HL-60 (cell line): ENCODE results near the gene PCSK4.

Experiments used
- DNase-seq, 2 experiments: peaks; one replicate each; pipeline ENCODE4 v3.0.0-alpha.2; 2010 to 2020; ENCODE audit warnings: low read depth in 1 of 2, low spot score in 1 of 2
- H3K27ac ChIP-seq: fragments of 250-450 bp; sonication (Bioruptor Pico); replicated peaks from 2 replicates; pipeline ENCODE4 v1.5.1; 2020; ENCODE audit warnings: mild to moderate bottlenecking, moderate library complexity
- H3K27me3 ChIP-seq: fragments of 250-450 bp; sonication (Bioruptor Pico); 2 replicates; pipeline ENCODE4 v1.5.1; 2021; ENCODE audit warnings: mild to moderate bottlenecking, moderate library complexity; ENCODE audit not compliant: insufficient read depth, poor library complexity, severe bottlenecking
- H3K4me3 ChIP-seq: replicated peaks from 2 replicates; pipeline ENCODE4 v1.5.1; 2011; ENCODE audit warnings: mild to moderate bottlenecking, control low read depth, low read length; ENCODE audit not compliant: insufficient read depth
- GABPA ChIP-seq: IDR thresholded peaks from 2 replicates; pipeline ENCODE4 v1.6.1; 2012; ENCODE audit warnings: low read depth
- POLR2AphosphoS5 ChIP-seq: IDR thresholded peaks from 2 replicates; pipeline ENCODE4 v1.6.1; 2012; ENCODE audit warnings: low read depth
- SPI1 ChIP-seq: IDR thresholded peaks from 2 replicates; pipeline ENCODE4 v1.6.1; 2012; ENCODE audit warnings: low read depth, mild to moderate bottlenecking, borderline replicate concordance
- TF ChIP-seq, protein P1 (sequence below): IDR thresholded peaks from one replicate; pipeline ENCODE4 v1.5.1; 2011; ENCODE audit warnings: low read length, control low read depth, inconsistent platforms; ENCODE audit not compliant: insufficient read depth
- TF ChIP-seq, protein P2 (sequence below): IDR thresholded peaks from 2 replicates; pipeline ENCODE4 v1.6.1; 2012; ENCODE audit warnings: low read depth; ENCODE audit not compliant: insufficient replicate concordance

Gene PCSK4

DNA sequence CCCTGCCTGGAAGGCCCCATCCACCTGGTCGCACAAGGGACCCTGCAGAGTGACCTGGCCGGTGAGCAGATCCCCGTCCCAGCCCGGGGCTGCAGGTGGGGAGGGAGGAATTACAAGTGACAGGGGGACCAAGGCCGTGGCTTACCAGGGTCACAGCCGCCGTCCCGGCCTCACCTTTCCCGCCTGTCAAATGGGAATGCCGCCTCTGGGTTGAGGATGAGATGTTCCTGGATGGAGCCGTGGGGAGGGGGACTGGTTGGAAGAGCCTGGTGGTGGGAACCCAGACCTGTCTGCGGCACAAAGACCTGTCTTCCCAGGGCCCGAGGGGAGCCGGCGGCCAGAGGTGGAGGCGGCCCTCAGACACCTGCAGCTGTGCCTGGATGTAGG, 39.3 kb upstream of the PCSK4 start:
- Histone ChIP-seq H3K27ac (no peak overlapping the region), H3K27me3 (peaks cover 6% of the 10 kb centered on the region), H3K4me3 (no peak overlapping the region)
- no peak for DNase-seq
- TF ChIP-seq SPI1 (no peak), POLR2AphosphoS5 (no peak), GABPA (no peak)
- TF ChIP-seq, protein P1, sequence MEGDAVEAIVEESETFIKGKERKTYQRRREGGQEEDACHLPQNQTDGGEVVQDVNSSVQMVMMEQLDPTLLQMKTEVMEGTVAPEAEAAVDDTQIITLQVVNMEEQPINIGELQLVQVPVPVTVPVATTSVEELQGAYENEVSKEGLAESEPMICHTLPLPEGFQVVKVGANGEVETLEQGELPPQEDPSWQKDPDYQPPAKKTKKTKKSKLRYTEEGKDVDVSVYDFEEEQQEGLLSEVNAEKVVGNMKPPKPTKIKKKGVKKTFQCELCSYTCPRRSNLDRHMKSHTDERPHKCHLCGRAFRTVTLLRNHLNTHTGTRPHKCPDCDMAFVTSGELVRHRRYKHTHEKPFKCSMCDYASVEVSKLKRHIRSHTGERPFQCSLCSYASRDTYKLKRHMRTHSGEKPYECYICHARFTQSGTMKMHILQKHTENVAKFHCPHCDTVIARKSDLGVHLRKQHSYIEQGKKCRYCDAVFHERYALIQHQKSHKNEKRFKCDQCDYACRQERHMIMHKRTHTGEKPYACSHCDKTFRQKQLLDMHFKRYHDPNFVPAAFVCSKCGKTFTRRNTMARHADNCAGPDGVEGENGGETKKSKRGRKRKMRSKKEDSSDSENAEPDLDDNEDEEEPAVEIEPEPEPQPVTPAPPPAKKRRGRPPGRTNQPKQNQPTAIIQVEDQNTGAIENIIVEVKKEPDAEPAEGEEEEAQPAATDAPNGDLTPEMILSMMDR = no peak
- TF ChIP-seq, protein P2, sequence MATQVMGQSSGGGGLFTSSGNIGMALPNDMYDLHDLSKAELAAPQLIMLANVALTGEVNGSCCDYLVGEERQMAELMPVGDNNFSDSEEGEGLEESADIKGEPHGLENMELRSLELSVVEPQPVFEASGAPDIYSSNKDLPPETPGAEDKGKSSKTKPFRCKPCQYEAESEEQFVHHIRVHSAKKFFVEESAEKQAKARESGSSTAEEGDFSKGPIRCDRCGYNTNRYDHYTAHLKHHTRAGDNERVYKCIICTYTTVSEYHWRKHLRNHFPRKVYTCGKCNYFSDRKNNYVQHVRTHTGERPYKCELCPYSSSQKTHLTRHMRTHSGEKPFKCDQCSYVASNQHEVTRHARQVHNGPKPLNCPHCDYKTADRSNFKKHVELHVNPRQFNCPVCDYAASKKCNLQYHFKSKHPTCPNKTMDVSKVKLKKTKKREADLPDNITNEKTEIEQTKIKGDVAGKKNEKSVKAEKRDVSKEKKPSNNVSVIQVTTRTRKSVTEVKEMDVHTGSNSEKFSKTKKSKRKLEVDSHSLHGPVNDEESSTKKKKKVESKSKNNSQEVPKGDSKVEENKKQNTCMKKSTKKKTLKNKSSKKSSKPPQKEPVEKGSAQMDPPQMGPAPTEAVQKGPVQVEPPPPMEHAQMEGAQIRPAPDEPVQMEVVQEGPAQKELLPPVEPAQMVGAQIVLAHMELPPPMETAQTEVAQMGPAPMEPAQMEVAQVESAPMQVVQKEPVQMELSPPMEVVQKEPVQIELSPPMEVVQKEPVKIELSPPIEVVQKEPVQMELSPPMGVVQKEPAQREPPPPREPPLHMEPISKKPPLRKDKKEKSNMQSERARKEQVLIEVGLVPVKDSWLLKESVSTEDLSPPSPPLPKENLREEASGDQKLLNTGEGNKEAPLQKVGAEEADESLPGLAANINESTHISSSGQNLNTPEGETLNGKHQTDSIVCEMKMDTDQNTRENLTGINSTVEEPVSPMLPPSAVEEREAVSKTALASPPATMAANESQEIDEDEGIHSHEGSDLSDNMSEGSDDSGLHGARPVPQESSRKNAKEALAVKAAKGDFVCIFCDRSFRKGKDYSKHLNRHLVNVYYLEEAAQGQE = no peak

DNA sequence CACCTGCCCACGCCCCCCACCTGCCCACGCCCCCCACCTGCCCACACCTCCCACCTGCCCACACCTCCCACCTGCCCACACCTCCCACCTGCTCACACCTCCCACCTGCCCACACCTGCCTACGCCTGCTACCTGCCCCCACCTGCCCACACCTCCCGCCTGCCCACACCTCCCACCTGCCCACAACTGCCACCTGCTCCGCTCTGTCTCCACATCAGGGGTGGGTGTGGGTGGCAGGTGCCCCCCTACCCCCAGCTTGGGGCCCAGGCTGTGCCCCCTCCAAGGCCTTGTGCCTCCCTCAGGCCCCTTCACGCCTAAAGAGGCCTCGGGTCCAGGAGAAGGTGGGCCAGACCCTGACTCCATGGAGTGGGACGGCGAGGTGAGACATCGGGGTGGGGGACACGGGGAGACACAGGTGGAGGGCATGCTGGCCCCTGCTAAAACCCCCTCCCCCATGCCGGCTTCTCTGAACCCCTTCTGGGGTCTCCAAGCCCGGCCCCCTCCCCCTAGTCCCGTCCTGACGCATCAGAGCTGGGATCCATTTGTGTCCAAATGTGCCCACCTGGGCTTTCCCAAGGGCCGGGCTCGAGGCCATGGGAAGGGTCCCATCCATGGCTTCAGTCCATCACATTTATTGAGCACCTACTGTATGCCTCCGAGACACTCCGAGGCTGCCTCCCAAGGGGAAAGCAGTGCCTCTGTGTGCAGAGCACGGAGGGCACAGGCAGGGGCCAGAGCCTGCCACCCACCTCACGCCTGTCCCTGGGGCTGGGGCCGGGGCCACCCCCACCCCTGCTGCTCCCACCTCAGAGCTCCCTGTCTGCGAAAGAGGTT, 38.7 kb upstream of the PCSK4 start:
- DNase-seq = no peak
- Histone ChIP-seq H3K4me3 (no peak overlapping the region), H3K27me3 (peaks cover 8% of the 10 kb centered on the region), H3K27ac (no peak overlapping the region)
- TF ChIP-seq GABPA (no peak), SPI1 (no peak), POLR2AphosphoS5 (no peak)
- TF ChIP-seq, protein P2 = no peak
- TF ChIP-seq, protein P1 = no peak

DNA sequence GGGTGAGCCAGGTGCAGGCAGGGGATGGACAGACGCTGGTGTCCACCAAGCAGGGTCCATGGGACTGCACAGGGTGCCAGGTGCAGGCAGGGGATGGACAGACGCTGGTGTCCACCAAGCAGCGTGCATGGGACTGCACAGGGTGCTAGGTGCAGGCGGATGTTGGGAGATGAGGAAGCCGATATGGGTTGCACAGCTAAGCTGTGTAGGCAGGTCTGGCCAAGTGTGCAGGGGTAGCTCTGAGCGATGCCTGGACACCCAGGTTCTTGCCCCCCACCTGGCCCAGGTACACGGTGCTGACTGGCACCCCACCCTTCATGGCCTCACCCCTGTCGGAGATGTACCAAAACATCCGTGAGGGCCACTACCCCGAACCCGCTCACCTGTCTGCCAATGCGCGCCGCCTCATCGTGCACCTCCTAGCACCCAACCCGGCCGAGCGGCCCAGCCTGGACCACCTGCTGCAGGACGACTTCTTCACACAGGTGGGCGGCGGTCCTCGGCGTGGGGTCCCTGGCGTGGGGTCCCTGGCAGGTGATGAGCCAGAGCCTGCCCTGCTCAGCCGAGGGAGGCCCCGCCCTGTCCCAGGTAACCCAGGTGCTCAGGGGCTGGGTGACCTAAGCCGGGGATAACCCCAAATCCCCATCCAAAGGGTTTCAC, 37.6 kb upstream of the PCSK4 start:
- Histone ChIP-seq H3K4me3 (no peak overlapping the region), H3K27ac (no peak overlapping the region), H3K27me3 (peaks cover 17% of the 10 kb centered on the region)
- TF ChIP-seq GABPA (no peak), POLR2AphosphoS5 (no peak), SPI1 (no peak)
- TF ChIP-seq, protein P1 = no peak
- TF ChIP-seq, protein P2 = no peak
- DNase-seq = no peak
